NCI-H1105 (cell line): ENCODE data around the gene RBBP9.
"Not testable (repeated sequence)": the region's sequence is repeated elsewhere in the genome, so short reads cannot be mapped to it uniquely, and the experiment has no call there.

ENCODE experiments used
- DNase-seq: peaks from one replicate; lab custom pipeline; 2025; lab: John Stamatoyannopoulos, UW

RBBP9 gene

GRCh38 chr20:18504479-18505060 lies 7.5 kb upstream of the RBBP9 start:
- DNase-seq: no peak

- not testable (repeated sequence) for DNase-seq
Observed at GRCh38 chr20:18501672-18502071, 4.6 kb upstream of the RBBP9 start.

GRCh38 chr20:18497603-18498002 lies 578 bp upstream of the RBBP9 start:
- DNase-seq: no peak

- peak; percentile 8 for DNase-seq
Observed at GRCh38 chr20:18496042-18496441, 983 bp downstream of the RBBP9 start.

GRCh38 chr20:18488301-18488700 lies 8.7 kb downstream of the RBBP9 start:
- DNase-seq: no peak

GRCh38 chr20:18481596-18481995 lies 15.4 kb downstream of the RBBP9 start:
- no peak for DNase-seq

- no peak for DNase-seq
Observed at GRCh38 chr20:18477821-18478220, 19.2 kb downstream of the RBBP9 start.

- no peak for DNase-seq
Observed at GRCh38 chr20:18477218-18477617, 19.8 kb downstream of the RBBP9 start.

- DNase-seq: peak; percentile 96
Observed at GRCh38 chr20:18466894-18467730, 29.9 kb downstream of the RBBP9 start, which contains the start of the genes DZANK1 and POLR3F. TSS of gene DZANK1 (minus strand) at chr20:18467030. CDS start at chr20:18465358, 1,672 bp downstream. TSS of gene POLR3F (plus strand) at chr20:18467390. CDS start at chr20:18467507, 117 bp downstream.

- DNase-seq: no peak
Observed at GRCh38 chr20:18466574-18466893, 30.5 kb downstream of the RBBP9 start.

GRCh38 chr20:18465536-18466200 lies 31.4 kb downstream of the RBBP9 start:
- no peak for DNase-seq

- DNase-seq: no peak
Observed at GRCh38 chr20:18456600-18456999, 40.4 kb downstream of the RBBP9 start.

GRCh38 chr20:18443886-18444285 lies 53.1 kb downstream of the RBBP9 start:
- DNase-seq: peak; percentile 77

- no peak for DNase-seq
Observed at GRCh38 chr20:18440403-18440802, 56.6 kb downstream of the RBBP9 start.

- no peak for DNase-seq
Observed at GRCh38 chr20:18436847-18437246, 60.2 kb downstream of the RBBP9 start.
